Sigmoid colon (tissue), 3 donors: ENCODE data around the gene SPEM1.

ENCODE experiments used
- CTCF ChIP-seq, 4 experiments: fragments of 450-650 bp in 3 of 4; fragments of 200-600 bp in 1 of 4; IDR thresholded peaks; one replicate each; pipeline ENCODE4 v1.5.1; 2016 to 2019; ENCODE audit warnings: antibody characterized with exemption in 4 of 4, mild to moderate bottlenecking in 3 of 4, moderate library complexity in 2 of 4
- POLR2A ChIP-seq, 2 donors: fragments of 450-650 bp; IDR thresholded peaks; one replicate each; pipeline ENCODE4 v1.6.1; 2016; ENCODE audit warnings: antibody characterized with exemption in 2 of 2, mild to moderate bottlenecking in 2 of 2, moderate library complexity in 2 of 2

DNA sequence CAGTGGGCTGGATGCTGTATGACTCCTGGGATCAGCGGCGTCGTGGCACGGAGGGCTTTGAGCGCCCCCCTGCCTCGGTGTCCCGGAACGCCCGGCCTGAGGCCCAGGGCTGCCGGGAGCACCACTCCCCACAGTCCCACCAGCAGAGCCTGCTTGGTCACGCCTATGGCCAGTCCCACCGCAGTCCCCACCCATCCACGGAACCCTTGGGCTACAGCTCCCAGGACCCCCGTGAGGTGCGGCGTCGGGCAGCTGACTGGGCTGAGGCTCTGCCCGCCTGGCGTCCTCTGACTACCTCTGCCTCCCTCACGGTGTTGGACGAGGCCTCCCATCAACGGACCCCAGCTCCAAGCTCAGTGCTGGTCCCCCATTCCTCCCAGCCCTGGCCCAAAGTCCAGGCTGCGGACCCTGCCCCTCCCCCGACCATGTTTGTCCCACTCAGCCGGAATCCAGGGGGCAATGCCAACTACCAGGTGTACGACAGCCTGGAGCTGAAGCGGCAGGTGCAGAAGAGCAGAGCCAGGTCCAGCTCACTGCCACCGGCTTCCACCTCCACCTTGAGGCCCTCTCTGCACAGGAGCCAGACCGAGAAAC lies 6.9 kb downstream of the SPEM1 start:
- no peak for TF ChIP-seq CTCF (IDR thresholded peaks at IDR 0.05)
- no peak for TF ChIP-seq POLR2A (IDR thresholded peaks at IDR 0.05)
